Measurements from ENCODE around the gene ARHGAP12. TPM values are rescaled to one million over a fixed set of nuclear protein-coding genes. Genes with fewer than 3 reads are reported as not detected.

ARHGAP12 gene
- polyA plus RNA-seq, 1 of the 3 experiments (the other 2 are of a cell fraction), result 8.6 TPM

DNA sequence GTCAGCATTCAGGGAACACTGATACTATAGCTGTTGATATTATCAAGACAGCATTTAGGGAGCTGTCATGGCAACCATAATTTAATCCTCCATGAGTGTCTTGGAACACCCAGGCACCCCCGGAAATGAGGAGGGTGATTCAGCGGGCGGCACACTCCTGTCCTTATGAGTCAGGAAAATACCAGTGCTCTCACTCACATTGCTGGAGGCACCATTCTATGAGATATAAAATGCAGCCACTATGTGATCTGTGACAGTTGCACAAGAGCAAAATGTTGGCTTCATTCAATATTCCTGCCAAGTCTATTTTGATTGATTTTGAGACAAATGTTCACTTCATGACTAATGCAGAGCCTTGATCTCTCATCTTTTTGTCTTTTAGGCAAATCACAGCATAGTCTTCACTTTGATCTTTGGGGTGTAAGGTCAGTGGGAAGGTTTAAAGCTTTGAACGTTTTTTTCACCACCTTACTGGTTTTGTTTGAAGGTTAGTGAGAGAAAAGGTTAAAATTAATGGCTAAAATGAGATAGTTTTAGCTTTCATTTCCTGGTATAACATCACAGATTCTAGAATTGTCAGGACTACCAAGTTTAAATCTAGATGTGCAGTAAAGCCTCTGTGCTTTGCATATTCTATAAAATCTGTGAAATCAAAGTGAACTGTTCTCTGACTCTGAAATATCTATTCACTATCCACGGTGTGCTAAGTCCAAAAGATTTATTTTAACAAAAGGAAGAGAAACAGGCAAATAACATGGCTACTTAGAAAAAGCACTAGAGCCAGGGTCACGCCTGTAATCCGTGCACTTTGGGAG lies 12.4 kb upstream of the ARHGAP12 start:
- ChIA-PET CTCF (interaction anchor here (0.8 to 0.9 kb wide), 2 partner anchors 11 to 79 kb away, joined by 3 to 7 read pairs; no protein-coding TSS in a partner anchor), POLR2A (no interaction called here)
- H3F3A ChIP-seq (replicated peaks; ENCODE audit: insufficient read depth), result peaks cover 46% of the 10 kb centered on the region
- no peaks in the 10 kb centered on the region for H3K9me3 ChIP-seq
- no peaks in the 10 kb centered on the region for H3K79me2 ChIP-seq (ENCODE audit: insufficient read depth)
- peak overlapping the region; percentile 68 for H3K9ac ChIP-seq
- peak overlapping the region; percentile 73 to 96 for H3K27ac ChIP-seq (ENCODE audit: low read depth in 2 of 2, low read length in 1 of 2)
- no peaks in the 10 kb centered on the region for H4K20me1 ChIP-seq (ENCODE audit: insufficient read depth)
- H3K4me1 ChIP-seq (ENCODE audit: control insufficient read depth in 1 of 2, insufficient read depth in 2 of 2, low read depth in 1 of 2, low read length in 1 of 2), result peaks cover 16 to 44% of the 10 kb centered on the region in 2 experiments
- H3K4me3 ChIP-seq (ENCODE audit: low read depth in 2 of 2, low read length in 1 of 2), result 0 out of 4 replicates have a peak overlapping the region, but pooled peaks of 1 of the 2 experiments have one; percentile 28
- H2AFZ ChIP-seq (ENCODE audit: low read depth), result 0 out of 2 replicates have a peak overlapping the region, but pooled peaks have one; percentile 48
- 33% methylated on average over 7 of the region's 7 CpGs for WGBS (ENCODE audit: low lambda C conversion rate)
- peak overlapping the region; percentile 60 for H3K4me2 ChIP-seq
- peak; percentile 69 for DNase-seq
- H3K36me3 ChIP-seq (replicated peaks in 1 of 2; ENCODE audit: control insufficient read depth in 1 of 2, insufficient read depth in 2 of 2, low read length in 1 of 2), result no peaks in the 10 kb centered on the region
- no peaks in the 10 kb centered on the region for H3K27me3 ChIP-seq (ENCODE audit: insufficient read depth)
- H3K9me2 ChIP-seq, result no peaks in the 10 kb centered on the region
- TF ChIP-seq, protein P1, sequence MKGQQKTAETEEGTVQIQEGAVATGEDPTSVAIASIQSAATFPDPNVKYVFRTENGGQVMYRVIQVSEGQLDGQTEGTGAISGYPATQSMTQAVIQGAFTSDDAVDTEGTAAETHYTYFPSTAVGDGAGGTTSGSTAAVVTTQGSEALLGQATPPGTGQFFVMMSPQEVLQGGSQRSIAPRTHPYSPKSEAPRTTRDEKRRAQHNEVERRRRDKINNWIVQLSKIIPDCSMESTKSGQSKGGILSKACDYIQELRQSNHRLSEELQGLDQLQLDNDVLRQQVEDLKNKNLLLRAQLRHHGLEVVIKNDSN (IDR thresholded peaks at IDR 0.05; ENCODE audit: borderline replicate concordance, low read depth), result no peak
- TF ChIP-seq TEAD4 (IDR thresholded peaks at IDR 0.05; ENCODE audit: borderline replicate concordance, insufficient read depth), result peak; percentile 92
- peak; percentile 46; the same call in 1 of the 2 replicates for TF ChIP-seq MEF2A (IDR thresholded peaks at IDR 0.05; ENCODE audit: borderline replicate concordance, low read depth)
- peak; percentile 40; the same call in 1 of the 2 replicates for TF ChIP-seq GABPA (IDR thresholded peaks at IDR 0.05; ENCODE audit: low read depth)
- peak; percentile 95 for TF ChIP-seq RXRA (IDR thresholded peaks at IDR 0.05; ENCODE audit: borderline replicate concordance, low read depth)
- no peak for TF ChIP-seq RFX5 (IDR thresholded peaks at IDR 0.05; ENCODE audit: low read length)
- peak; percentile 64 for TF ChIP-seq MXI1 (IDR thresholded peaks at IDR 0.05; ENCODE audit: low read depth, low read length)
- TF ChIP-seq EZH2phosphoT487 (IDR thresholded peaks at IDR 0.05; ENCODE audit: borderline replicate concordance, low read depth), result no peak
- TF ChIP-seq, protein P2, sequence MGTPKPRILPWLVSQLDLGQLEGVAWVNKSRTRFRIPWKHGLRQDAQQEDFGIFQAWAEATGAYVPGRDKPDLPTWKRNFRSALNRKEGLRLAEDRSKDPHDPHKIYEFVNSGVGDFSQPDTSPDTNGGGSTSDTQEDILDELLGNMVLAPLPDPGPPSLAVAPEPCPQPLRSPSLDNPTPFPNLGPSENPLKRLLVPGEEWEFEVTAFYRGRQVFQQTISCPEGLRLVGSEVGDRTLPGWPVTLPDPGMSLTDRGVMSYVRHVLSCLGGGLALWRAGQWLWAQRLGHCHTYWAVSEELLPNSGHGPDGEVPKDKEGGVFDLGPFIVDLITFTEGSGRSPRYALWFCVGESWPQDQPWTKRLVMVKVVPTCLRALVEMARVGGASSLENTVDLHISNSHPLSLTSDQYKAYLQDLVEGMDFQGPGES (IDR thresholded peaks at IDR 0.05; ENCODE audit: low read depth, low read length), result no peak
- TF ChIP-seq, protein P3, sequence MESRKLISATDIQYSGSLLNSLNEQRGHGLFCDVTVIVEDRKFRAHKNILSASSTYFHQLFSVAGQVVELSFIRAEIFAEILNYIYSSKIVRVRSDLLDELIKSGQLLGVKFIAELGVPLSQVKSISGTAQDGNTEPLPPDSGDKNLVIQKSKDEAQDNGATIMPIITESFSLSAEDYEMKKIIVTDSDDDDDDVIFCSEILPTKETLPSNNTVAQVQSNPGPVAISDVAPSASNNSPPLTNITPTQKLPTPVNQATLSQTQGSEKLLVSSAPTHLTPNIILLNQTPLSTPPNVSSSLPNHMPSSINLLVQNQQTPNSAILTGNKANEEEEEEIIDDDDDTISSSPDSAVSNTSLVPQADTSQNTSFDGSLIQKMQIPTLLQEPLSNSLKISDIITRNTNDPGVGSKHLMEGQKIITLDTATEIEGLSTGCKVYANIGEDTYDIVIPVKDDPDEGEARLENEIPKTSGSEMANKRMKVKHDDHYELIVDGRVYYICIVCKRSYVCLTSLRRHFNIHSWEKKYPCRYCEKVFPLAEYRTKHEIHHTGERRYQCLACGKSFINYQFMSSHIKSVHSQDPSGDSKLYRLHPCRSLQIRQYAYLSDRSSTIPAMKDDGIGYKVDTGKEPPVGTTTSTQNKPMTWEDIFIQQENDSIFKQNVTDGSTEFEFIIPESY (IDR thresholded peaks at IDR 0.05; ENCODE audit: borderline replicate concordance, low read depth), result 0 out of 2 replicates have a peak, but pooled peaks have one; percentile 65
- TF ChIP-seq, protein P4, sequence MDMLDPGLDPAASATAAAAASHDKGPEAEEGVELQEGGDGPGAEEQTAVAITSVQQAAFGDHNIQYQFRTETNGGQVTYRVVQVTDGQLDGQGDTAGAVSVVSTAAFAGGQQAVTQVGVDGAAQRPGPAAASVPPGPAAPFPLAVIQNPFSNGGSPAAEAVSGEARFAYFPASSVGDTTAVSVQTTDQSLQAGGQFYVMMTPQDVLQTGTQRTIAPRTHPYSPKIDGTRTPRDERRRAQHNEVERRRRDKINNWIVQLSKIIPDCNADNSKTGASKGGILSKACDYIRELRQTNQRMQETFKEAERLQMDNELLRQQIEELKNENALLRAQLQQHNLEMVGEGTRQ (IDR thresholded peaks at IDR 0.05; ENCODE audit: borderline replicate concordance, low read depth, low read length), result no peak
- TF ChIP-seq RAD21 (IDR thresholded peaks at IDR 0.05; ENCODE audit: low read length), result peak; percentile 4; the same call in 1 of the 2 replicates
- TF ChIP-seq, protein P5, sequence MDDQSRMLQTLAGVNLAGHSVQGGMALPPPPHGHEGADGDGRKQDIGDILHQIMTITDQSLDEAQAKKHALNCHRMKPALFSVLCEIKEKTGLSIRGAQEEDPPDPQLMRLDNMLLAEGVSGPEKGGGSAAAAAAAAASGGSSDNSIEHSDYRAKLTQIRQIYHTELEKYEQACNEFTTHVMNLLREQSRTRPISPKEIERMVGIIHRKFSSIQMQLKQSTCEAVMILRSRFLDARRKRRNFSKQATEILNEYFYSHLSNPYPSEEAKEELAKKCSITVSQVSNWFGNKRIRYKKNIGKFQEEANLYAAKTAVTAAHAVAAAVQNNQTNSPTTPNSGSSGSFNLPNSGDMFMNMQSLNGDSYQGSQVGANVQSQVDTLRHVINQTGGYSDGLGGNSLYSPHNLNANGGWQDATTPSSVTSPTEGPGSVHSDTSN (IDR thresholded peaks at IDR 0.05), result peak; percentile 97
- TF ChIP-seq FOXJ3 (CRISPR knock-in tag; IDR thresholded peaks at IDR 0.05), result no peak
- TF ChIP-seq, protein P6, sequence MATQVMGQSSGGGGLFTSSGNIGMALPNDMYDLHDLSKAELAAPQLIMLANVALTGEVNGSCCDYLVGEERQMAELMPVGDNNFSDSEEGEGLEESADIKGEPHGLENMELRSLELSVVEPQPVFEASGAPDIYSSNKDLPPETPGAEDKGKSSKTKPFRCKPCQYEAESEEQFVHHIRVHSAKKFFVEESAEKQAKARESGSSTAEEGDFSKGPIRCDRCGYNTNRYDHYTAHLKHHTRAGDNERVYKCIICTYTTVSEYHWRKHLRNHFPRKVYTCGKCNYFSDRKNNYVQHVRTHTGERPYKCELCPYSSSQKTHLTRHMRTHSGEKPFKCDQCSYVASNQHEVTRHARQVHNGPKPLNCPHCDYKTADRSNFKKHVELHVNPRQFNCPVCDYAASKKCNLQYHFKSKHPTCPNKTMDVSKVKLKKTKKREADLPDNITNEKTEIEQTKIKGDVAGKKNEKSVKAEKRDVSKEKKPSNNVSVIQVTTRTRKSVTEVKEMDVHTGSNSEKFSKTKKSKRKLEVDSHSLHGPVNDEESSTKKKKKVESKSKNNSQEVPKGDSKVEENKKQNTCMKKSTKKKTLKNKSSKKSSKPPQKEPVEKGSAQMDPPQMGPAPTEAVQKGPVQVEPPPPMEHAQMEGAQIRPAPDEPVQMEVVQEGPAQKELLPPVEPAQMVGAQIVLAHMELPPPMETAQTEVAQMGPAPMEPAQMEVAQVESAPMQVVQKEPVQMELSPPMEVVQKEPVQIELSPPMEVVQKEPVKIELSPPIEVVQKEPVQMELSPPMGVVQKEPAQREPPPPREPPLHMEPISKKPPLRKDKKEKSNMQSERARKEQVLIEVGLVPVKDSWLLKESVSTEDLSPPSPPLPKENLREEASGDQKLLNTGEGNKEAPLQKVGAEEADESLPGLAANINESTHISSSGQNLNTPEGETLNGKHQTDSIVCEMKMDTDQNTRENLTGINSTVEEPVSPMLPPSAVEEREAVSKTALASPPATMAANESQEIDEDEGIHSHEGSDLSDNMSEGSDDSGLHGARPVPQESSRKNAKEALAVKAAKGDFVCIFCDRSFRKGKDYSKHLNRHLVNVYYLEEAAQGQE (IDR thresholded peaks at IDR 0.05; ENCODE audit: low read depth, low read length), result peak; percentile 68; the same call in 1 of the 2 replicates
- peak; percentile 94 for TF ChIP-seq NFIC (IDR thresholded peaks at IDR 0.05; ENCODE audit: borderline replicate concordance)
- TF ChIP-seq TCF12 (IDR thresholded peaks at IDR 0.05), result peak; percentile 95
- TF ChIP-seq JUND (IDR thresholded peaks at IDR 0.05), result peak; percentile 99
- TF ChIP-seq NRF1 (IDR thresholded peaks at IDR 0.05; ENCODE audit: low read depth, low read length), result no peak
- peak; percentile 47; the same call in 1 of the 2 replicates for TF ChIP-seq GATA2 (CRISPR knock-in tag; IDR thresholded peaks at IDR 0.05)
- peak; percentile 74 for TF ChIP-seq CHD2 (IDR thresholded peaks at IDR 0.05; ENCODE audit: low read length, partially characterized antibody)
- peak; percentile 92 for TF ChIP-seq RCOR1 (IDR thresholded peaks at IDR 0.05; ENCODE audit: low read length)
